ENCODE measurements around the gene TP53I3.
"Not testable (repeated sequence)": the region's sequence is repeated elsewhere in the genome, so short reads cannot be mapped to it uniquely, and the experiment has no call there.

TP53I3 gene, protein sequence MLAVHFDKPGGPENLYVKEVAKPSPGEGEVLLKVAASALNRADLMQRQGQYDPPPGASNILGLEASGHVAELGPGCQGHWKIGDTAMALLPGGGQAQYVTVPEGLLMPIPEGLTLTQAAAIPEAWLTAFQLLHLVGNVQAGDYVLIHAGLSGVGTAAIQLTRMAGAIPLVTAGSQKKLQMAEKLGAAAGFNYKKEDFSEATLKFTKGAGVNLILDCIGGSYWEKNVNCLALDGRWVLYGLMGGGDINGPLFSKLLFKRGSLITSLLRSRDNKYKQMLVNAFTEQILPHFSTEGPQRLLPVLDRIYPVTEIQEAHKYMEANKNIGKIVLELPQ

DNA sequence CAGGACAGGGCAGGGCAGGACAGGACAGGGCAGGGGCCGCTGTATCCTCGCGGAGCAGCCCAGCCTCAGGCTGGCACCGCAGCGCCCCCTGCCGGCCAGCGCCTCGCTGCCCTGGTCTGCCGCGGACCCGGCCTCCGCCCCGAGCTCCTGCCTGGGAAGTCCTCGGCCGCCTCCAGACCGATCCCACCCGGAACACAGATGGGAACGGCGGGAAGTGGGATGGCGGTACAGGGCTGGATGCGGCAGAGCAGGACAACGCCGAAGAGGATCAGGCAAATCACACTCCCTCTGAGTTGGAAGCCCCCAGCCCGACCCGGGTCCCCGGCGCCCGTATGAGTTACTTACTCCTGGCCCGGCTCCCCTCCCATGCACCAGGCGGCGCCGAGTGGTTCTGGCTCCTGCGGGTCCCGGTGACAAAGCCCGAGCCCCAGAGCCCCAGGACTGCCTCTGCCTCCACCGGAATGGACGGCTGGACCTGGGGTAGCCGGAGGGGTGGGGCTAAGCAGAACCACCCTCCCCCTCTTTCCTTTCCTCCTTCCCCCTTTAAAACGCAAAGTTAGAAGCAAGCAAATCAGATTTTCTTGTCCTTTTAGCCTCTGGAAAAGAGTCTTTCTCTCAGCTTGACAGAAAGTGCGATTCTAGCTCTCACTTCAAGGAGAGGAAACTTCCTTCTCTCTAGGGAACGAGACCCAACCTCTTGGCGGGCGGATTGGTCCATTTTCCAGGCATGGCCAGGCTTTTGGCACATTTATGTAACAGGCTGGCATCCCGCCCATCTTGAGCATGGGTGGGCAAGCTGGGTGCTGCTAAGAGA lies at the start of gene TP53I3:
TSS of gene TP53I3 (minus strand) at position 449 of the 814 bp plus-strand sequence. CDS start 508 bp downstream, outside the sequence.
- DNase-seq, result peak; percentile 78 to 85

DNA sequence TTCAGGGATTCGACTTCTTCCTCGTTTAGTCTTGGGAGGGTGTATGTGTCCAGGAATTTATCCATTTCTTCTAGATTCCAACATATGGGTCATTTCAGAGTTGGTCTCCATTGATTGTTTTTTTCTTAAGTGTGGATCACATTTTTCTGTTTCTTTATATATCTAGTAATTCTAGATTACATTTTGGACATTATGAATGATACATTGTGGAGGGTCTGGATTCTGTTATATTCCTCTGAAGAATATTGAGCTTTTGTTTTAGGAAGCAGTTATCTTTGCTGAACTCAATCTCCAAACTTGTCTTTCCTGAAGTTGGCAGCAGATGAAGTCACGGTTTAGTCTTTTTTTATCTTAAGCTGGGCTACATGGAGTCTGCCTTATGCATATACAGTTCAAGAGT lies 47.9 kb upstream of the TP53I3 start:
- DNase-seq, result no peak

DNA sequence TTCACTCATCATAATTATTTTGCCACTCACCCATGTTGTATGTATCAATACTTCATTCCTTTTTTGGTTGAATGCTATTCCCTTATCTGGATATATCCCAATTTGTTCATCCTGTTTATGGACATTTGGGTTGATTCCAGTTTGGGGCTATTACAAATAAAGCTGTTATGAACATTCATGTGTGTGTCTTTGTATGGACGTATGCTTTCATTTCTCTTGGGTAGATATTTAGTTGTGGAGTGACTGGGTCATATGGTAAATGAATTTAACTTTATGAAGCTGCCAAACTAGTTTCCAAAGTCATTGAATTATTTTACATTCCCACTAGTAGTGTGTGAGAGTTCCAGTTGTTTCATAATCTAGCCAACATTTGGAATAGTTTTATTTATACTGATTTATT lies 41.3 kb upstream of the TP53I3 start:
- DNase-seq, result no peak

DNA sequence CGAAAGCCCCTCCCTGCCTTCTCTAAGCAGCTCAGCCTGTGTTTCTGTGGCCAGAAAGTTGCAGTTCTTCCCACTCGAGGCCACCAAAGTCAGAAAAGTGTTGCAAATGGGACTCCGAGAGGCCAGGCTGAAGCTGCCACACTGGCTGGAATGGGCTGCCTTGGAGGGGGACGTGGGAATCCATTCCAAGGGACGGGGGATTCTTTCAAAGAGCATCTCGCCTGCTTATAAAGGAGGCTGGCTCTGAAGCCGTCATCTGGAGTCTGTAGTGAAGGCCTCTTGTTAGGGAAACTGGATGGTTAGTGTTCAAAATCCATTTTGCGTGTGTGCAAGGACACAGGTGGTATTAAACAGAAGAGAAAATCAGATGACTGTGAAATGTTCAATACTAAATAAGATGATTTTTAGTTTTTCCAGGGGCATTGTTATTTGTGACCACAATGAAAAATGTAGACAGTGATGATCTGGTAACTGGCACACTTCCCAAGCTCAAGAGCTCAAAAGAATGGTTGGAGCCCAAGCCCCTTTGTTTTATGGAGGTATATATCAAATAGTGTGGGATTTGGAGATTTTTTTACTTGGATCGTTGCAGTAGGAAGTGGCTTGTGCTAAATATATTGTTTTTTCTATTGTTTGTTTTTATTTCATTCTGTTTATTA lies 39.4 kb upstream of the TP53I3 start:
- DNase-seq, result peak in 1 of 2 experiments; percentile 49

DNA sequence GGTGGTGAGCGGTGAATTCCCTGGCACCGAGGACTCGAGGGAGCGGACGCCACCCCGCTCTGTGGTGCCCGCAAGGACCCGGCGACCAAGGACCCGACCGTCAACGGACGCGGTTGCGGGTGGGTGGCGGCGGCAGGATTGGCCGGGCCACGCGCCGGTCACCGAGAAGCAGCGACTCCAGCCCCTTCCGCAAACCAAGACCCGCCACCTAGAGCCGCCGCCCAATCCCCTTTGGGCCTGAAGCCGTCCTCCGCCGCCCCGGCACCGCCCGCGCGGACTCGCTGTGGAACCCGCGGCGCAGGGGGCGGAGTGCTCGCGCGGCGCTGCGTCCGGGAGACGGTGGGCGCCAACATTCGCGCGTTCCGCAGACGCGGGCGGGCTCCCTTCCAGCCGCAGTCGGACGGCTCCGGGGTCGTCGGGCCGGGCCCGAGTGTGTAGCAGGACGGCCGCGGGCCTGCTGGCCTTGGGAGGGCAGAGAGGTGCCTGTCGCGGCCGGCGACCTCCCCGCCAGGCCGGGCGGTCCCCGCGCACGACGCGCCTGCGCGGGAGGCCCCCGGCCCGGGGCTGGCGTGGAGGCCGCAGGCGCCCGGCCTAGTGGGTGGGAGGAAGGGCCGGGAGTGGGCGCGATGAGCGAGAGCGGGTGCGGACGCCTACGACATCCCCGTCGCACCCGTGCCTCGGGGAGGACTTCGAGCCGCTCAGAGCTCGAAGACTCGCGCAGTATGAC lies 38.7 kb upstream of the TP53I3 start, which contains the start of the genes FAM228B and PFN4:
TSS of gene FAM228B (plus strand) at position 275 of the 727 bp plus-strand sequence. CDS start 893 bp downstream, outside the sequence.
TSS of gene PFN4 (minus strand) at position 140 of the 727 bp plus-strand sequence. CDS start 799 bp downstream, outside the sequence.
- DNase-seq, result peak; percentile 36 to 78

DNA sequence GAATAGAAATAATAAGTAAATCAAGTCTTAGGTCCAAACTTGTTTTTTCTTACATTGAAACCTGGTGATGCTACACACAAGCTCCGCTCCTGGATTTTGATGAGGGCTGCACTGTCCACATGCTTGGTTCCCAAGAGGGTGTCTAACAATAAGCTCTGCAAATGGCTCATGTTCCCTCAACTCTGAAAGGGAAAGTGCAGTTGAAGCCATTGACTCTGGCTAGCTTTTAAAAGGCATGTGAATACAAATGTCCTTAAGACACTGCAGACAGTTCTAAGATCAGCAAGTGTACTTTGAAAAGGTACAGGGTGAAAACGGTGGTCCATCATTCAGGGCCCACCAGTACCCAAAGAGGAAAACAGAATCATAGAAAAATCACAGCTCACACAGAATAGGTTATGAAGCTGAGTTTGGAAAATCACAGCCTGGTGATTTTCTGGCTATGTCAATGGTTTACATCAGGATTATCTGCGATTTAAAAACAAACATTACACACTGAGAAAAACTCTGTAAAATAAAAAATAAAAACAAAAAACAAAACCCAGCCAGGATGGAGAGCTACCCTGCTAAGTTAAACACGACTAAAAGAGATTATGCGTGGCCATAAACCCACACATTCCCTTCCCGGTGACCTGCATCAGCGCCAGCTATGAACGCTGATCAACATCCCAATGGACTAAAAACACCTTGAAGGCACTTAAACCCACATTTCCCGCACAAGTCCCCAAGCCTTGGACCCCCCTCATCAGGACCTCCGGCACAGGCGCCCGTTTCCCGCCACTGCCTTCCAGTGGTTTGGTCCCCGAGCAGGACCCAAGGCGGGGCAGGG lies 37.9 kb upstream of the TP53I3 start:
- no peak for DNase-seq

DNA sequence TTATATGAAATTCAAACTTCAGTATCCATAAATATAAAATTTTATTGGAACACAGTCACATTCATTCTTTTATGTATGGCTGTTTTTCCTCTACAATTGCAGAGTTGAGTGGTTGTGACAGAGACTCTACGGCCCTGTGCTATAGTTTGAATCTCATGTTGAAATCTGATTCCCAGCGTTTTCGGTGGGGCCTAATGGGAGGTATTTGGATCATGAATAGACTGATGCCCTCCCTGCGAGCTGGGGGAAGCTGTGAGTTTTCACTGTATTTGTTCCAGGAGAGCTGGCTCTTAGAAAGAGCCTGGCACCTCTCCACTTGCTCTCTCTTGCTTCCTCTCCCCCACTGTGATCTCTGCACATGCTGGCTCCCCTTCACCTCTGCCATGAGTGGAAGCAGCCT lies 36.8 kb upstream of the TP53I3 start:
- no peak for DNase-seq

DNA sequence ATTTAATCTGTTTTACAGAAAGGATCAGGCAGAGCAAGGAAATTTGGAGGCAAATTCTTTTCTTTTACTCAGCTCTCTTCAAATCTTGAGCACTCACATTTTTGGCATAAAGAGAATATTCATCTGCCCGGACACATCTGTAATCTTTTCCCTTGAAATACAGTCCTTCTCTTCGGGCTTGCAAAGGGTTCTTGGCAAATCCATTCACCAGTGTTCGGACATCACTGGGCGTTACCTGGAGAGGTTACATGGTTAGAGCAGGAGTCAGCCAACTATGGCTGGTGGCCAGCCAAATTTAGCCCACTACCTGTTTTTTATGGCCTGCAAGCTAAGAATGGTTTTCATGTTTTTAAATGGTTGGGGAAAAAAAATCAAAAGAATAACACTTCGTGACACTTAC lies 36.4 kb upstream of the TP53I3 start:
- DNase-seq, result no peak

DNA sequence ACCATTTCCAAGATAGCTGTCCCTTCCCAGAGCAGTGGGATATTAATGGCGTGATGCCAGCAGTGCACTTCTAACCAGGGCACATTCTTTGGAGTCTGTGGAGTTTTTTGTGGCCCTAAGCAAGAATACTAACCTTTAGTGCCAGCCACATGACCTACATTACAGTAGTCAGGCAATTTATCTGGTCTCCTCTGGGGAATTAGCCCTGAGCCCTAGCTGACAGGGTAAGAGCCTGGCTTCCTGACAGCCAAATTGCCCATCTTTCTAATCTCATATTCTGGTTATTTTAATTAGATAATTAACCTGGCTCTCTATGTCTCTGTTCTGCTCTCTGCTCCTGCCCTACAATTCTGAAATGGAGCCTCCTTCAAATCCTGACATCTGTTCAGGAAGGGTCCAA lies 33.3 kb upstream of the TP53I3 start:
- DNase-seq, result no peak

DNA sequence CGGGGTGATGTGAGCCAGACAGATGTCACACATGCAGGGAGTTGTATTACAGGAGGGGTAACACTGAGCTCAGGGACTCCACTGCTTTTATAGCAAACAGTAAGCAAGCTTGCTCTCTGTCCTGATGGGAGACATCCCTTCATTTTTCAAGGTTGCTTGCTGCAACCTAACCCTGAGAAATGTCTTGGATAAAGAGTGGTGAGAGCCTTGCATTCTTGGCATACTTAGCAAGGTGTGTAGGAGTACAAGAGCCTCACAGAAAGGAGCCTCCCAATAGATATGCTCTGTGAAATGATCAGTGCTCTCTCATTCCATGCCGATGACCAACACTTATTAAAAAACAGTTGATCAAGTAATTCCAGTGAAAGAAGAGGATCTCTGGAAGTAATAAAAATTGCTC lies 30.4 kb upstream of the TP53I3 start:
- no peak for DNase-seq

DNA sequence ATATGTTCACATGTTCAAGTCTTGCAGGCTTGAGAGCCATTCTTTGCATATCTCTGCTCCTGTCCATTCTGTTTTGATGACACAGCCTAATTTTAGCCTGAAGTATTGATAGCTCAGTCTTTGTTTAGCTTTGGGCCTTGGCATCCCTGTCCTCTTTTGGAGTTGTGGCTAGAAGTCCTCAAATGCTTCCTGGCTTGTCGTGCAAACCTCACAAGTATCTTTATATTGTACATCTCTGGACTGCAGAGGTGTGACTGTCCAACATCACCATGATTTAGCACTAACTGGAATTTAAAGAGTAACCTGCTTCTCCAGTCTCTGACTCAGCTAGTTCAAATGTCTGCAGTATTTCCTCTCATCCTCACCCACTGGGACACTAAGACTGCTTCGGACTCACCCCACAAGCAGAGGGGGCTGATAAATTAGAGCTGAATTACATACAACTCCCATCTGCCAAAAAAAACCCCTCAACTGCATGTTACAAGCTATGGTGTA lies 26.8 kb upstream of the TP53I3 start:
- DNase-seq, result no peak

DNA sequence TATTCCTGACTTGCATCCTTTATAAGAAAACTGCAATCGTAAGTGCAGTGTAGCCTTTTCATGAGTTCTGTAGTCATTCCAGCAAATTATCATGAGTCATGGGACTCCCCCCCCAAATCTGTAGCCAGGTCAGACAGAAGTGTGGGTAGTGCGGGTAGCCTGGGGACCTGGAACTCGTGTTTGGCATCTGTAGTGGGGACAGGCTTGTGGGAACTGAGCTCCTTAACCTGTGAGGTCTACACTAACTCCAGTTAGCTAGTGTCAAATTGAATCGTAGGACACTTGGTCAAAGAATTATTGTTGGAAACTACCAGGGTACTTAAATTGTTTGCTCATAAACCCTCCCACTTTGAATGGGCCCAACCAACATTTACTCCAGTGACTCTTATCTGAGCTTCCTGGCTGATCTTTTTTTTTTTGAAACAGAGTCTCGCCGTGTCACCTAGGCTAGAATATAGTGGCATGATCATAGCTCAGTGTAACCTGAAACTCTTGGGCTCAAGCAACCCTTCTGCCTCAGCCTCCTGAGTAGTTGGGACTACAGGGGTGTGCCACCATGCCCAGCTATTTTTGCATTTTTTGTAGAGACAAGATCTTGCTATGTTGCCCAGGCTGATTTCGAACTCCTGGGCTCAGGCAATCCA lies 26.1 kb upstream of the TP53I3 start:
- no peak for DNase-seq

DNA sequence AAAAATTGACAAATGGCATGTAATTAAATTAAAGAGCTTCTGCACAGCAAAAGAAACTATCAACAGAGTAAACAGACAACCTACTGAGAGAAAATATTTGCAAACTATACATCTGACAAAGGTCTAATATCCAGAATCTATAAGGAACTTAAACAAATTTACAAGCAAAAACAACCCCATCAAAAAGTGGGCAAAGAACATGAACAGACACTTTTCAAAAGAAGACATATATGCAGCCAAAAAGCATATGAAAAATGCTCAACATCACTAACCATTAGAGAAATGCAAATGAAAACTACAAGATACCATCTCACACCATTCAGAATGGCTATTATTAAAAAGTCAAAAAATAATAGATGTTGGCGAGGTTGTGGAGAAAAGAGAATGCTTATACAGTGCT lies 24.8 kb upstream of the TP53I3 start:
- DNase-seq, result not testable (repeated sequence)

DNA sequence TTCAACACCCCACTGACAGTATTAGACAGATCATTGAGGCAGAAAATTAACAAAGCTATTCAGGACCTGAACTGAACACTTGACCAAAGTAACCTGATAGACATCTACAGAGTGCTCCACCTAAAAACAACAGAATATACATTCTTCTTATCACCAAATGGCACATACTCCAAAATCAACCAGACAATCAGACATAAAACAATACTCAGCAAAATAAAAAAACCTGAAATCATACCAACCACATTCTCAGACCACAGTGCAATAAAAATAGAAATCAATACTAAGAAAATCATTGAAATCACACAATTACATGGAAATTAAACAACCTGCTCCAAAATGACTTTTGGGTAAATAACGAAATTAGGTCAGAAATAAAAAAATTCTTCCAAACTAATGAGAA lies 22.7 kb upstream of the TP53I3 start:
- no peak for DNase-seq

DNA sequence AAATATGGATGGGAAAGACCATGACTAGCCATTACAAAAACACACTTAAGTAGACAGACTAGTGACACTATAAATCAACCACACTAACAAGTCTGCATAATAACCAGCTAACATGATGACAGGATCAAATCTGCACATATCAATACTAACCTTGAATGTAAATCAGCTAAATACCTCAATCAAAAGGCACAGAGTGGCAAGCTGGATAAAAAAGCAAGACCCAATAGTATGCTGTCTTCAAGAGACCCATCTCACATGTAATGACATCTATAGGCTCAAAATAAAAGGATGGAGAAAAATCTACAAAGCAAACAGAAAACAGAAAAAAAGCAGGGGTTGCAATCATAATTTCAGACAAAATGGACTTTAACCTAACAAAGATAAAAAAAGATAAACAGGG lies 22.2 kb upstream of the TP53I3 start:
- DNase-seq, result no peak

DNA sequence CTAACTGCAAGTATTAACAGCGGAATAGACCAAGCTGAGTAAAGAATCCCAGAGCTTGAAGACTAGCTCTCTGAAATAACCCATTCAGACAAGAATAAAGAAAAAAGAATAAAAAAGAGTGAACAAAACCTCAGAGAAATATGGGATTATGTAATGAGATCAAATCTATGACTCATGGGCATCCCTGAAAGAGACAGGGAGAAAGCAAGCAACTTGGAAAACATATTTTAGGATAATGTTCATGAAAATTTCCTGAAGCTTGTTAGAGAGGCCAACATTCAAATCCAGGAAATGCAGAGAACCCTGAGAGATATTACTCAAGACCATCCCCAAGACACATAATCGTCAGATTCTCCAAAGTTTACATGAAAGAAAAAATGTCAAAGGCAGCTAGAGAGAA lies 21.2 kb upstream of the TP53I3 start:
- no peak for DNase-seq

DNA sequence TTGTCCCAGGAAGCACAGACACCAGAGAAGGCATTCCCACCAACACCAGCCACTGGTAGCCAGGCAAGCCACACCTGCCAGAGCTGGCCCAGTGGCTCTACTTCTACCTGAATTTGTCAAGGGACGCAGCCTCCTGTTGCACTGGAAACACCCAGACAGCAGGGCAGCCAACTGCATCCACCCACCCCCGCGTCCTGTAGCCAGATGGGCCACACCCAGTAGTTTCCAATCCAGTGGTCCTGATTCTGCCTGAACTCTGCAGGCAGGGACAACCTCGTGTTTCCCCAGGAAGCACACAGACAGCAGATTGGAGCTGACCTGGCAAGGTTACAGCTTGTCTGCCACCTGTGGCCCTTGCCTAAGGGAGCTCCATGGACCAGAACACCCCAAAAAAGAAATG lies 20.3 kb upstream of the TP53I3 start:
- DNase-seq, result no peak

DNA sequence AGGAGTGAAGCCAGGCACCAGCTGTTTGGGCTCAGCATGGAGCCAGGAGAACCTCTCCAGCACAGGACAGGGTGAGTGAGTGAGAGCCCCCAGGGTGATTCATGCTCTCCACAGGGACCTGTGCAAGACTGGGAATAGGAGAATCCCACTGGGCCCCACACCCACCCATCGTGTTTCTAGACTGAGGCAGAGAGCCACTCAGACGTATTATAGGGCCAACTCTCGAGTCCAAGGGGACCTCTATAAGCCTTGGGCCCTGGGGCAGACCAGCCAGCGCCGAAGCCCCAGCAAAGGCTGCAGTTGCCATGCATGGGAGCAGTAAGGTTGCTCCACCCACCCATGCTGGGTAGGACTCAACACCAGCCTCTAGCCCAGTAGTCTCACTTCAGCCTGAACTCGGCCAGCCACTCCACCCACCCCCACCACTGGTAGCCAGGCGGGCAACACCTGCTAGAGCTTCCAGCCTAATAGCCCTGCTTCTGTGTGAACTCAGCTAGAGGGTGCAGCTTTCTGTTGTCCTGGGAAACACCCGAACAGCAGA lies 19.5 kb upstream of the TP53I3 start:
- no peak for DNase-seq

DNA sequence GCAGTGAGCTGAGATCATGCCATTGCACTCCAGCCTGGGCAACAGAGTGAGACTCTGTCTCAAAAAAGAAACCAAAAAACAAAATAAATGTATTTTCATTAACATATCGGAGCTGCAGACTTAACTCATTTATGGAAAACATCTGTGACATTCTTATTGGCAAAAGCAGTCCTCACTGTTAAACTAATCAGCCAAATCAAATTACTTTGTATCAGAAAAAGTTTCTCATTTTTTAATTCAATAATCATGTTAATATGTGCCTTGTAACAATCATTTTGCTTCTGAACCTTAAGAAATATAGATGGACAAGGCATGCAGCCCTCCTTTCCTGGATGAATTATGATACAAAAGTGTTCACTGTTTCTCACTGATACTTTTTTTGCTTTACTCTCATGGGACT lies 18.0 kb upstream of the TP53I3 start:
- DNase-seq, result no peak

DNA sequence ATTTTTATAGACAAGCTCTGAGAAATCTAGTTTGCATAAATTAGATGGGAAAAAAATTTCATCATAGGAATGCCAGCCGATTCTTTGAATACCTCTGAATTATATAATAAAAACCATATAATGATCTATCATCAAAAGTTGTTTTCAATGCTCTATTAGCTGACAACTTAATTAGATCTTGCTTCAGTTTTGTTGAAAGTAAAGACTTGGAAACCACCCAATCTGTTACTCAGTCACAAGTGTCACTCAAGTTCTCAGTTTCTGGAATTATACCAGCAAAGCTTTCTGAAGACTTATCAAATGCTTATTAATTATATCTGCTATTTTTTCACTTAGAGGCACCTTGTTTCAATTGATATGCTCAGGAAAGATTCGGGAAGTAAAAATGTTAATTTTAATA lies 17.4 kb upstream of the TP53I3 start:
- no peak for DNase-seq

DNA sequence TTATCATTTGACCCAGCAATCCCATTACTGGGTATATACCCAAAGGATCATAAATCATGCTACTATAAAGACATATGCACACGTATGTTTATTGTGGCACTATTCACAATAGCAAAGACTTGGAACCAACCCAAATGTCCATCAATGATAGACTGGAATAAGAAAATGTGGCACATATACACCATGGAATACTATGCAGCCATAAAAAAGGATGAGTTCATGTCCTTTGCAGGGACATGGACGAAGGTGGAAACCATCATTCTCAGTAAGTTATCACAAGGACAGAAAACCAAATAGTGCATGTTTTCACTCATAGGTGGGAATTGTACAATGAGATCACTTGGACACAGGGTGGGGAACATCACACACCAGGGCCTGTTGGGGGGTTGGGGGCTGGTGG lies 16.1 kb upstream of the TP53I3 start:
- DNase-seq, result not testable (repeated sequence)
